ELR (cell line): ENCODE data around the gene DAP.
A peak's percentile ranks its signal among the peaks of the same experiment; 100 is the strongest.

Source experiments
- DNase-seq: peaks from one replicate; pipeline ENCODE4 v3.0.0-alpha.2; 2015; ENCODE audit warnings: low read depth

DAP gene

GRCh38 chr5:10672146-10673016, 88.7 kb downstream of the DAP start:
- DNase-seq = no peak

- DNase-seq = no peak
Measured at GRCh38 chr5:10671041-10672008, 89.7 kb downstream of the DAP start.

- no peak for DNase-seq
Measured at GRCh38 chr5:10669983-10670382, 91.1 kb downstream of the DAP start.

- DNase-seq = peak; percentile 56
Measured at GRCh38 chr5:10668697-10669096, 92.3 kb downstream of the DAP start.

- no peak for DNase-seq
Measured at GRCh38 chr5:10667431-10668057, 93.5 kb downstream of the DAP start.

GRCh38 chr5:10666531-10667299, 94.3 kb downstream of the DAP start:
- no peak for DNase-seq

- DNase-seq = no peak
Measured at GRCh38 chr5:10665799-10666198, 95.2 kb downstream of the DAP start.

GRCh38 chr5:10664180-10664769, 96.8 kb downstream of the DAP start:
- DNase-seq = peak; percentile 49

GRCh38 chr5:10663489-10664179, 97.4 kb downstream of the DAP start:
- DNase-seq = peak; percentile 36

GRCh38 chr5:10662661-10663488, 98.2 kb downstream of the DAP start:
- no peak for DNase-seq

- DNase-seq = no peak
Measured at GRCh38 chr5:10662083-10662482, 99.0 kb downstream of the DAP start.

GRCh38 chr5:10661401-10661800, 99.6 kb downstream of the DAP start:
- DNase-seq = no peak

GRCh38 chr5:10660720-10661387, 100.2 kb downstream of the DAP start:
- DNase-seq = no peak

GRCh38 chr5:10660135-10660534, 100.9 kb downstream of the DAP start:
- no peak for DNase-seq

- no peak for DNase-seq
Measured at GRCh38 chr5:10658265-10658664, 102.8 kb downstream of the DAP start.

- DNase-seq = no peak
Measured at GRCh38 chr5:10655972-10656830, 104.8 kb downstream of the DAP start.

- no peak for DNase-seq
Measured at GRCh38 chr5:10655161-10655971, 105.7 kb downstream of the DAP start.
